ENCODE results near the gene POC1B. TPM values are rescaled to one million over a fixed set of nuclear protein-coding genes. Genes with fewer than 3 reads are reported as not detected.

POC1B gene
- total RNA-seq, 1 donor from 2014 or later: 10.2 TPM

DNA sequence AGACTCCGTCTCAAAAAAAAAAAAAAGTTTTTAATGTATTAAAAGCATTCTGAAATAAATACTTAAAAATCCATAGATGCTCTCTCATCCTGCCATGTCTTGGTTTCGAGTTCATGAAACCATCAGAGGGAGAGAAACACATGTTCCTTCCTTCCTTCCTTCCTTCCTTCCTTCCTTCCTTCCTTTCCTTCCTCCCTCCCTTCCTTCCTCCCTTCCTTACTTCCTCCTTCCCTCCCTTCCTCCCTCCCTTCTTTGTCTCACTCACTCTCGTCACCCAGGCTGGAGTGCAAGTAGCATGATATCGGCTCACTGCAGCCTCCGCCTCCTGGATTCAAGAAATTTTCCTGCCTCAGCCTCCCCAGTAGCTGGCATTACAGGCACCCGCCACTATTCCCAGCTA lies 113.2 kb downstream of the POC1B start:
- TF ChIP-seq, protein P1, sequence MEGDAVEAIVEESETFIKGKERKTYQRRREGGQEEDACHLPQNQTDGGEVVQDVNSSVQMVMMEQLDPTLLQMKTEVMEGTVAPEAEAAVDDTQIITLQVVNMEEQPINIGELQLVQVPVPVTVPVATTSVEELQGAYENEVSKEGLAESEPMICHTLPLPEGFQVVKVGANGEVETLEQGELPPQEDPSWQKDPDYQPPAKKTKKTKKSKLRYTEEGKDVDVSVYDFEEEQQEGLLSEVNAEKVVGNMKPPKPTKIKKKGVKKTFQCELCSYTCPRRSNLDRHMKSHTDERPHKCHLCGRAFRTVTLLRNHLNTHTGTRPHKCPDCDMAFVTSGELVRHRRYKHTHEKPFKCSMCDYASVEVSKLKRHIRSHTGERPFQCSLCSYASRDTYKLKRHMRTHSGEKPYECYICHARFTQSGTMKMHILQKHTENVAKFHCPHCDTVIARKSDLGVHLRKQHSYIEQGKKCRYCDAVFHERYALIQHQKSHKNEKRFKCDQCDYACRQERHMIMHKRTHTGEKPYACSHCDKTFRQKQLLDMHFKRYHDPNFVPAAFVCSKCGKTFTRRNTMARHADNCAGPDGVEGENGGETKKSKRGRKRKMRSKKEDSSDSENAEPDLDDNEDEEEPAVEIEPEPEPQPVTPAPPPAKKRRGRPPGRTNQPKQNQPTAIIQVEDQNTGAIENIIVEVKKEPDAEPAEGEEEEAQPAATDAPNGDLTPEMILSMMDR (IDR thresholded peaks at IDR 0.05): no peak
- Mint-ChIP-seq H3K27ac (ENCODE audit: unreplicated experiment) (no peak overlapping the region), H3K9me3 (ENCODE audit: unreplicated experiment) (no peaks in the 10 kb centered on the region), H3K36me3 (ENCODE audit: unreplicated experiment) (no peaks in the 10 kb centered on the region), H3K4me1 (ENCODE audit: unreplicated experiment) (no peaks in the 10 kb centered on the region), H3K27me3 (ENCODE audit: unreplicated experiment) (no peaks in the 10 kb centered on the region), H3K4me3 (ENCODE audit: unreplicated experiment) (no peak overlapping the region)
- DNase-seq (ENCODE audit: extremely low spot score, unreplicated experiment): no peak

DNA sequence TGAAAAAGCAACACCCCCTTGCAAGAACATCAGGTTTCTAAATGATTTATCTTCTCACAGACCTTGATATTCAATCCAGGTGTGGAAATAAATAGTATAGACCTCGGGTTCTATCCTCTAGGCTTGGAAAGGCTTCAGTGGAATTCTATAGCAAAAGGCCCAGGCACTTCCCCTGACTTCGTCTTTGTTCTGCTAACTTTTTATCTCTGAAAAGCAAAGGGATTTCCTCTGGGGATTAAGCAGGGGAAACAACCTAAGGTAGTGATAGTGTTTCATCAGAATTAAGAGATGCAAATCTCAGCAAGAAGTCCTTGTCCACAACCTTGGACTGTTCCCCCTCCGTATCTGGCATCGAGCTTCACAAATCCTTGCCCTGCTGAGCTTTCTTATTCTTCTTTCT lies 114.0 kb downstream of the POC1B start:
- TF ChIP-seq, protein P1 (IDR thresholded peaks at IDR 0.05): no peak
- no peak for DNase-seq (ENCODE audit: extremely low spot score, unreplicated experiment)
- Mint-ChIP-seq H3K4me1 (ENCODE audit: unreplicated experiment) (no peaks in the 10 kb centered on the region), H3K27me3 (ENCODE audit: unreplicated experiment) (no peaks in the 10 kb centered on the region), H3K36me3 (ENCODE audit: unreplicated experiment) (no peaks in the 10 kb centered on the region), H3K4me3 (ENCODE audit: unreplicated experiment) (no peak overlapping the region), H3K27ac (ENCODE audit: unreplicated experiment) (no peak overlapping the region), H3K9me3 (ENCODE audit: unreplicated experiment) (no peaks in the 10 kb centered on the region)

DNA sequence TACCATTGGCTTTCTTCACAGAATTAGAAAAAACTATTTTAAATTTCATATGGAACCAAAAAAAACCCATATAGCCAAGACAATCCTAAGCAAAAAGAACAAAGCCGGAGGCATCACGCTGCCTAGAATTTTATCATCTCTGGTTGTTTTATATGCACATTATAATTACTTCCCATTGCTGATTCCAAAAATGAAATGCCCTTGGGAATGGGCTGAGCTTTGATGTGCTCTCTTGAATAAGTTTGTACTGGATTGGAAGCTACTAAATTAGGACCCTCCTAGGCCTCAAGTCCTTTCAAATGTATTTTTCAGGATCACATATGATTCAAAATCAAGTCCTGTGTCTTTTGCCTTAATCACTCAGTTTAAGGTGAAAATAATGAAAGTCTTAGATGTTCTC lies 114.6 kb downstream of the POC1B start:
- no peak overlapping the region for H3K4me3 Mint-ChIP-seq (ENCODE audit: unreplicated experiment)
- TF ChIP-seq, protein P1 (IDR thresholded peaks at IDR 0.05): no peak
- no peak for DNase-seq (ENCODE audit: extremely low spot score, unreplicated experiment)
- H3K9me3 Mint-ChIP-seq (ENCODE audit: unreplicated experiment): no peaks in the 10 kb centered on the region
- H3K27me3 Mint-ChIP-seq (ENCODE audit: unreplicated experiment): no peaks in the 10 kb centered on the region
- no peaks in the 10 kb centered on the region for H3K4me1 Mint-ChIP-seq (ENCODE audit: unreplicated experiment)
- H3K27ac Mint-ChIP-seq (ENCODE audit: unreplicated experiment): no peak overlapping the region
- no peaks in the 10 kb centered on the region for H3K36me3 Mint-ChIP-seq (ENCODE audit: unreplicated experiment)

DNA sequence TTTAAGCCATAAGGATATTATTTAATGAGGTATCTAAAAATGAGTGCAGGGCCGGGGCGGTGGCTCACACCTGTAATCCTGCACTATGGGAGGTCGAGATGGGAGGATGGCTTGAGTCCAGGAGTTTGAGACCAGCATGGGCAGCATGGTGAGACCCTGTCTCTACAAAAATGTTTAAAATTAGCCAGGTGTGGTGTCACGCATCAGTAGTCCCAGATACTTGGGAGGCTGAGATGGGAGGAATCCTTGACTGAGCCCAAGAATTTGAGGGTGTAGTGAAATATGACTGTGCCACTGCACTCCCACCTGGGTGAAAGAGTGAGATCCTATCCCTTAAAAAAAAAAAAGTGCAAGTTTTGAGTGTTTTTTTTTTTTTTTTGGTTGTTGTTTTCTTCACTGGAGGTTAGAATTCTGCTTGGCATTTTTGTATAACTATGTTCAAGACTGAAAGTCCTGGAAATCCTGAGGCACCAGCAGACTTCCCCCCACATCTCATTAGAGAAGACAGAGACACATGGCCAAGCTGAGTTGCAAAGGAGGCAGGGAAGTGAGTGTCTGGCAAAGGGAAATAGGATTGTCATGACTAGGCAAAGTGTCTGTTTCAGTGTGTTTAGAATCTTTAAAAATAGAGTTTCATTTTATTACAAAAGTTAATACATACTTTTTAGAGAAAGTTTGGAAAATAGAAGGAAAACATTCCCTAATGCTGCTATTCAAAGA lies 120.1 kb downstream of the POC1B start:
- Mint-ChIP-seq H3K27ac (ENCODE audit: unreplicated experiment) (no peak overlapping the region), H3K36me3 (ENCODE audit: unreplicated experiment) (no peaks in the 10 kb centered on the region), H3K4me1 (ENCODE audit: unreplicated experiment) (no peaks in the 10 kb centered on the region), H3K9me3 (ENCODE audit: unreplicated experiment) (no peaks in the 10 kb centered on the region), H3K27me3 (ENCODE audit: unreplicated experiment) (no peaks in the 10 kb centered on the region), H3K4me3 (ENCODE audit: unreplicated experiment) (no peak overlapping the region)
- TF ChIP-seq, protein P1 (IDR thresholded peaks at IDR 0.05): no peak
- DNase-seq (ENCODE audit: extremely low spot score, unreplicated experiment): no peak

DNA sequence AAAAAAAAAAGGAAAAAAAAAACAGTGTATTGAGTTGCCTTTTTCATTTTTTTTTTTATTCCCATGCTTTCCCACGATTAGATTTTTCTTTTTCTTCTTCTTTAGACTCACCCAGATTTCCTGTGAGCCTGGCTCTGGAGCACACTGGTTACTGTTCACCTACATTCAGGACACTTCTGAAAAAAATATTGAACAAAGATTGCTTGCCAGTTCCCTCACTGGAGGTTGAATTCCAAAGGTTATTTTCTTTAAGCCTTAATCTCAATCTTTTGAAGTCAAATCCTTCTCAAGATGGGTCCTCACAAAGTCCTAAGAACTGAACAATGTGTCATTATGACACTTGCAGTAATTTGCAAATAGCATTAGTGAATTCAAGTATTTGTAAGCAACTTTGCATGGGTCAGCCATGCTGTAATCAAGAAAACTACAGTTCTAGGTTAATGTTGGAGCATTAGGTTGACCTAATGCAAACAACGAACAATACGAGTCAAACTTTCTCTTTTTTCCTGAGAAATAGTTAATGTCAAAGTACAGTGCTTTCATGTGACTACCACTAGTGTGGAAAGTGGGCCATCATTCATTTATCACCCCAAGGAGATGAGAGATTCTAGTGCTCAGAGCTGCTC lies 124.3 kb downstream of the POC1B start:
- no peaks in the 10 kb centered on the region for H3K4me1 Mint-ChIP-seq (ENCODE audit: unreplicated experiment)
- no peaks in the 10 kb centered on the region for H3K27me3 Mint-ChIP-seq (ENCODE audit: unreplicated experiment)
- TF ChIP-seq, protein P1 (IDR thresholded peaks at IDR 0.05): no peak
- no peak overlapping the region for H3K27ac Mint-ChIP-seq (ENCODE audit: unreplicated experiment)
- no peaks in the 10 kb centered on the region for H3K36me3 Mint-ChIP-seq (ENCODE audit: unreplicated experiment)
- no peaks in the 10 kb centered on the region for H3K9me3 Mint-ChIP-seq (ENCODE audit: unreplicated experiment)
- no peak for DNase-seq (ENCODE audit: extremely low spot score, unreplicated experiment)
- H3K4me3 Mint-ChIP-seq (ENCODE audit: unreplicated experiment): no peak overlapping the region

Measured in osteocyte (in vitro differentiated cells).